HL-60 (cell line): Measurements from ENCODE around the gene MYO16.
"Not testable (repeated sequence)": the region's sequence is repeated elsewhere in the genome, so short reads cannot be mapped to it uniquely, and the experiment has no call there.

Source experiments
- DNase-seq, 2 experiments: peaks; one replicate each; pipeline ENCODE4 v3.0.0-alpha.2; 2010 to 2020; ENCODE audit warnings: low read depth in 1 of 2, low spot score in 1 of 2
- H3K27ac ChIP-seq: fragments of 250-450 bp; sonication (Bioruptor Pico); replicated peaks from 2 replicates; pipeline ENCODE4 v1.5.1; 2020; ENCODE audit warnings: mild to moderate bottlenecking, moderate library complexity
- H3K27me3 ChIP-seq: fragments of 250-450 bp; sonication (Bioruptor Pico); 2 replicates; pipeline ENCODE4 v1.5.1; 2021; ENCODE audit warnings: mild to moderate bottlenecking, moderate library complexity; ENCODE audit not compliant: insufficient read depth, poor library complexity, severe bottlenecking
- H3K4me3 ChIP-seq: replicated peaks from 2 replicates; pipeline ENCODE4 v1.5.1; 2011; ENCODE audit warnings: mild to moderate bottlenecking, control low read depth, low read length; ENCODE audit not compliant: insufficient read depth
- CTCF ChIP-seq: IDR thresholded peaks from one replicate; pipeline ENCODE4 v1.5.1; 2011; ENCODE audit warnings: low read length, control low read depth, inconsistent platforms; ENCODE audit not compliant: insufficient read depth
- GABPA ChIP-seq: IDR thresholded peaks from 2 replicates; pipeline ENCODE4 v1.6.1; 2012; ENCODE audit warnings: low read depth
- POLR2AphosphoS5 ChIP-seq: IDR thresholded peaks from 2 replicates; pipeline ENCODE4 v1.6.1; 2012; ENCODE audit warnings: low read depth
- REST ChIP-seq: IDR thresholded peaks from 2 replicates; pipeline ENCODE4 v1.6.1; 2012; ENCODE audit warnings: low read depth; ENCODE audit not compliant: insufficient replicate concordance
- SPI1 ChIP-seq: IDR thresholded peaks from 2 replicates; pipeline ENCODE4 v1.6.1; 2012; ENCODE audit warnings: low read depth, mild to moderate bottlenecking, borderline replicate concordance

Gene MYO16

GRCh38 chr13:108903613-108904012 lies 274.2 kb downstream of the MYO16 start:
- no peak for TF ChIP-seq REST
- no peak for TF ChIP-seq CTCF
- TF ChIP-seq SPI1, result no peak
- TF ChIP-seq POLR2AphosphoS5, result no peak
- no peak for TF ChIP-seq GABPA

GRCh38 chr13:108911807-108912206 lies 282.4 kb downstream of the MYO16 start:
- Histone ChIP-seq H3K4me3 (no peak overlapping the region), H3K27me3 (no peaks in the 10 kb centered on the region), H3K27ac (no peak overlapping the region)
- no peak for TF ChIP-seq POLR2AphosphoS5
- no peak for TF ChIP-seq REST
- no peak for TF ChIP-seq SPI1
- no peak for DNase-seq

More at GRCh38 chr13:108903613-108904012, 274.2 kb downstream of the MYO16 start:
- H3K27ac ChIP-seq, result no peak overlapping the region
- H3K4me3 ChIP-seq, result no peak overlapping the region
- DNase-seq, result no peak
- no peaks in the 10 kb centered on the region for H3K27me3 ChIP-seq

- H3K27me3 ChIP-seq, DNase-seq, H3K4me3 ChIP-seq, H3K27ac ChIP-seq: not testable (repeated sequence)
- peak; percentile 91 for TF ChIP-seq SPI1
Measured at GRCh38 chr13:108913731-108914130, 284.3 kb downstream of the MYO16 start.

GRCh38 chr13:108915095-108915633 lies 285.8 kb downstream of the MYO16 start:
- peak overlapping the region; percentile 74 for H3K27ac ChIP-seq
- H3K27me3 ChIP-seq, result no peaks in the 10 kb centered on the region
- no peak overlapping the region for H3K4me3 ChIP-seq
- DNase-seq, result peak in 1 of 2 experiments; percentile 37
- TF ChIP-seq CTCF (peak; percentile 25), REST (no peak)
